HepG2 (cell line): ENCODE measurements around the gene AGBL3. TPM values are rescaled to one million over a fixed set of nuclear protein-coding genes. Genes with fewer than 3 reads are reported as not detected.

Experiments
- ATF7-NPFF ChIP-seq: sonication (generic); formaldehyde crosslinking; IDR thresholded peaks from 2 replicates; pipeline ENCODE4 v1.8.1; 2023; ENCODE audit warnings: mild to moderate bottlenecking, low read depth, missing genetic modification reagents, moderate library complexity
- ETV6 ChIP-seq: sonication (generic); formaldehyde crosslinking; conservative IDR thresholded peaks from 2 replicates; pipeline ENCODE4 v1.4.0; 2020; ENCODE audit warnings: missing genetic modification reagents
- FIP1L1 ChIP-seq: fragments of 200-400 bp; formaldehyde crosslinking; IDR thresholded peaks from 2 replicates; pipeline ENCODE4 v1.6.1; 2018; ENCODE audit warnings: low read depth, mild to moderate bottlenecking, low read length, moderate library complexity, borderline replicate concordance; ENCODE audit not compliant: insufficient read depth
- FLYWCH1 ChIP-seq: sonication (generic); formaldehyde crosslinking; IDR thresholded peaks from 2 replicates; pipeline ENCODE4 v1.8.1; 2023; ENCODE audit warnings: mild to moderate bottlenecking, missing genetic modification reagents
- FOXK1 ChIP-seq: sonication (generic); formaldehyde crosslinking; IDR thresholded peaks from 2 replicates; pipeline ENCODE4 v1.4.0; 2020; ENCODE audit warnings: low read depth, missing genetic modification reagents, borderline replicate concordance
- GATA4 ChIP-seq: sonication (generic); IDR thresholded peaks from 2 replicates; pipeline ENCODE4 v1.6.1; 2016; ENCODE audit warnings: antibody characterized with exemption, low read depth, borderline replicate concordance
- HCFC1 ChIP-seq: fragments of 150-350 bp; IDR thresholded peaks from 2 replicates; pipeline ENCODE4 v1.6.1; 2014; ENCODE audit warnings: low read depth, low read length
- HES4 ChIP-seq: sonication (generic); formaldehyde crosslinking; IDR thresholded peaks from 2 replicates; pipeline ENCODE4 v1.9.0; 2021; ENCODE audit warnings: mild to moderate bottlenecking, missing genetic modification reagents, borderline replicate concordance
- MAFF ChIP-seq: IDR thresholded peaks from 2 replicates; pipeline ENCODE4 v1.6.1; 2011; ENCODE audit warnings: low read depth, low read length, improper control_type of control experiment
- NAIF1 ChIP-seq: sonication (generic); formaldehyde crosslinking; IDR thresholded peaks from 2 replicates; pipeline ENCODE4 v1.5.0; 2020; ENCODE audit warnings: mild to moderate bottlenecking, missing genetic modification reagents, borderline replicate concordance
- NR3C1 ChIP-seq: sonication (generic); formaldehyde crosslinking; IDR thresholded peaks from 2 replicates; pipeline ENCODE4 v1.4.0; 2020; ENCODE audit warnings: missing genetic modification reagents
- PAF1 ChIP-seq: IDR thresholded peaks from 2 replicates; pipeline ENCODE4 v1.6.1; 2016; ENCODE audit warnings: missing genetic modification reagents, missing compliant biosample characterization
- PCBP2 ChIP-seq: fragments of 200-400 bp; formaldehyde crosslinking; optimal IDR thresholded peaks from 2 replicates; pipeline ENCODE3; 2018; ENCODE audit warnings: low read length, low read depth; ENCODE audit not compliant: poor library complexity, severe bottlenecking
- RBFOX2 ChIP-seq: fragments of 200-400 bp; formaldehyde crosslinking; IDR thresholded peaks from 2 replicates; pipeline ENCODE4 v1.6.1; 2017; ENCODE audit warnings: low read depth, mild to moderate bottlenecking, low read length
- SKIL ChIP-seq: sonication (generic); formaldehyde crosslinking; IDR thresholded peaks from 2 replicates; pipeline ENCODE4 v1.8.0; 2022; ENCODE audit warnings: missing genetic modification reagents, mild to moderate bottlenecking, moderate library complexity, borderline replicate concordance
- SNAI1 ChIP-seq: sonication (generic); formaldehyde crosslinking; IDR thresholded peaks from 2 replicates; pipeline ENCODE4 v1.5.0; 2020; ENCODE audit warnings: mild to moderate bottlenecking, missing genetic modification reagents, borderline replicate concordance
- ZNF251 ChIP-seq: sonication (generic); formaldehyde crosslinking; IDR thresholded peaks from 2 replicates; pipeline ENCODE4 v1.9.0; 2021; ENCODE audit warnings: mild to moderate bottlenecking, missing genetic modification reagents
- ZNF496 ChIP-seq: sonication (generic); formaldehyde crosslinking; IDR thresholded peaks from 2 replicates; pipeline ENCODE4 v1.8.1; 2023; ENCODE audit warnings: mild to moderate bottlenecking, moderate library complexity, missing genetic modification reagents; ENCODE audit not compliant: insufficient replicate concordance
- ZNF550 ChIP-seq: sonication (generic); formaldehyde crosslinking; IDR thresholded peaks from 2 replicates; pipeline ENCODE4 v1.4.0; 2020; ENCODE audit warnings: mild to moderate bottlenecking, missing genetic modification reagents, borderline replicate concordance
- ZNF652 ChIP-seq: IDR thresholded peaks from 2 replicates; pipeline ENCODE4 v1.6.1; 2016; ENCODE audit warnings: low read depth, borderline replicate concordance
- ZNF83 ChIP-seq: sonication (generic); formaldehyde crosslinking; IDR thresholded peaks from 2 replicates; pipeline ENCODE4 v1.4.0; 2020; ENCODE audit warnings: missing genetic modification reagents, mild to moderate bottlenecking, borderline replicate concordance
- polyA plus RNA-seq, 8 experiments: library from polyadenylated mRNA; depleted of rRNA in 3 of 8; stranded (reverse) in 7 of 8; unstranded in 1 of 8; fragments of >200 nt; fragmentation: Illumina TruSeq in 4 of 8; extraction: Trizol in 4 of 8; gene quantifications; 2 replicates each; pipeline versions ENCODE4 v1.2.1 to v1.2.3, GENCODE V29; 2011 to 2016; ENCODE audit warnings: low read depth in 4 of 8, missing spikeins in 1 of 8, mixed read lengths in 1 of 8; ENCODE audit not compliant: insufficient read depth in 1 of 8
- total RNA-seq, 5 experiments: library from RNA; depleted of rRNA; stranded (reverse); fragments of >200 nt; fragmentation: Illumina TruSeq; extraction: Trizol; gene quantifications; 2 replicates each; pipeline ENCODE4 v1.2.3, GENCODE V29; 2016; ENCODE audit warnings: low read depth in 1 of 5
- TF ChIP-seq, protein P1 (sequence below): sonication (generic); formaldehyde crosslinking; IDR thresholded peaks from 2 replicates; pipeline ENCODE4 v1.4.0; 2020; ENCODE audit warnings: missing genetic modification reagents, mild to moderate bottlenecking, borderline replicate concordance
- TF ChIP-seq, protein P2 (sequence below): sonication (generic); formaldehyde crosslinking; IDR thresholded peaks from 2 replicates; pipeline ENCODE4 v1.8.1; 2023; ENCODE audit warnings: mild to moderate bottlenecking, missing genetic modification reagents

The AGBL3 gene
- total and polyA plus RNA-seq, 2 of the 13 experiments (the other 11 are each of a cell fraction or from before 2014, with no cell fraction given), result 2.2 to 7.2 TPM

DNA sequence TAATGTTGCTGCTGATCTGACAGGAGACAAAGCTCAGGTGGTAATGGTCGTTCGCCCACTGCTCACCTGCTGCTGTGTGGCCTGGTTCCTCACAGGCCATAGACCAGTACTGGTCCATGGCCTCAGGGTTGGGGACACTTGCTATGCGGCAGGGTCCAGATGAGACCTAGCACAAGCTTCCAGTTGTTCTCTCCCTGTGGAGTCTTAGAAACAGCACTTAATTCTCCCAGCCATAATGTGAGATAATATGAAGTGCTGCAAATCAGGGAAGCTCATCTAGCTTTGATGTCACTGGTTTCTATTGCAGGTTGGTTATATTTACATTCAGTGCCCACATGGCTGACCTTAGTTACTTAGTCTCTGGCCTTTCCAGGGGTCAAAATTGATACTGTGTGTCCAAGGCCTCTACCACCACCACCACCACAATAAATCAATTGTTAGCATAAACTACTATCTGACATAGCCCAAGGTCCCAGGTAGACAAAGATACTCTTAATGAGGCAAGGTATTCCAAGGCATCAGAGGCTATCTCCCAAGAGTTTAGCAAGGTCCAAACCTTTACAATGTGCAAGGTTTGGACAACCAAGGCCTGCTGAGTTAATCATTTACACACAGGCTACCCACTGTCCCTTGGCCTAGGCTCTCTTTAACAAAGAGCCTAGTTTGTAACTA lies 11.0 kb downstream of the AGBL3 start (continued):
- TF ChIP-seq, protein P1, sequence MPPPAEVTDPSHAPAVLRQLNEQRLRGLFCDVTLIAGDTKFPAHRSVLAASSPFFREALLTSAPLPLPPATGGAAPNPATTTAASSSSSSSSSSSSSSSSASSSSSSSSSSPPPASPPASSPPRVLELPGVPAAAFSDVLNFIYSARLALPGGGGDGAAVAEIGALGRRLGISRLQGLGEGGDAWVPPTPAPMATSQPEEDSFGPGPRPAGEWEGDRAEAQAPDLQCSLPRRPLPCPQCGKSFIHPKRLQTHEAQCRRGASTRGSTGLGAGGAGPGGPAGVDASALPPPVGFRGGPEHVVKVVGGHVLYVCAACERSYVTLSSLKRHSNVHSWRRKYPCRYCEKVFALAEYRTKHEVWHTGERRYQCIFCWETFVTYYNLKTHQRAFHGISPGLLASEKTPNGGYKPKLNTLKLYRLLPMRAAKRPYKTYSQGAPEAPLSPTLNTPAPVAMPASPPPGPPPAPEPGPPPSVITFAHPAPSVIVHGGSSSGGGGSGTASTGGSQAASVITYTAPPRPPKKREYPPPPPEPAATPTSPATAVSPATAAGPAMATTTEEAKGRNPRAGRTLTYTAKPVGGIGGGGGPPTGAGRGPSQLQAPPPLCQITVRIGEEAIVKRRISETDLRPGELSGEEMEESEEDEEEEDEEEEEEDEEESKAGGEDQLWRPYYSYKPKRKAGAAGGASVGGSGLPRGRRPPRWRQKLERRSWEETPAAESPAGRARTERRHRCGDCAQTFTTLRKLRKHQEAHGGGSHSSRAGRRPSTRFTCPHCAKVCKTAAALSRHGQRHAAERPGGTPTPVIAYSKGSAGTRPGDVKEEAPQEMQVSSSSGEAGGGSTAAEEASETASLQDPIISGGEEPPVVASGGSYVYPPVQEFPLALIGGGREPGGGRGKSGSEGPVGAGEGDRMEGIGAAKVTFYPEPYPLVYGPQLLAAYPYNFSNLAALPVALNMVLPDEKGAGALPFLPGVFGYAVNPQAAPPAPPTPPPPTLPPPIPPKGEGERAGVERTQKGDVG, result peak; percentile 35; the same call in 1 of the 2 replicates
- TF ChIP-seq GATA4, result peak; percentile 87; the same call in 1 of the 2 replicates
- TF ChIP-seq FIP1L1, result no peak
- TF ChIP-seq ZNF550, result no peak
- TF ChIP-seq NAIF1 (CRISPR knock-in tag), result no peak
- TF ChIP-seq NR3C1 (CRISPR knock-in tag), result no peak
- TF ChIP-seq HES4 (CRISPR knock-in tag), result no peak
- no peak for TF ChIP-seq PAF1 (CRISPR knock-in tag)
- TF ChIP-seq PCBP2, result no peak
- TF ChIP-seq, protein P2, sequence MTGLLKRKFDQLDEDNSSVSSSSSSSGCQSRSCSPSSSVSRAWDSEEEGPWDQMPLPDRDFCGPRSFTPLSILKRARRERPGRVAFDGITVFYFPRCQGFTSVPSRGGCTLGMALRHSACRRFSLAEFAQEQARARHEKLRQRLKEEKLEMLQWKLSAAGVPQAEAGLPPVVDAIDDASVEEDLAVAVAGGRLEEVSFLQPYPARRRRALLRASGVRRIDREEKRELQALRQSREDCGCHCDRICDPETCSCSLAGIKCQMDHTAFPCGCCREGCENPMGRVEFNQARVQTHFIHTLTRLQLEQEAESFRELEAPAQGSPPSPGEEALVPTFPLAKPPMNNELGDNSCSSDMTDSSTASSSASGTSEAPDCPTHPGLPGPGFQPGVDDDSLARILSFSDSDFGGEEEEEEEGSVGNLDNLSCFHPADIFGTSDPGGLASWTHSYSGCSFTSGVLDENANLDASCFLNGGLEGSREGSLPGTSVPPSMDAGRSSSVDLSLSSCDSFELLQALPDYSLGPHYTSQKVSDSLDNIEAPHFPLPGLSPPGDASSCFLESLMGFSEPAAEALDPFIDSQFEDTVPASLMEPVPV (CRISPR knock-in tag), result no peak; the same call in 1 of the 2 replicates
- TF ChIP-seq HCFC1, result no peak
- TF ChIP-seq RBFOX2, result no peak; the same call in 1 of the 2 replicates
- no peak for TF ChIP-seq ZNF496 (CRISPR knock-in tag)
- peak; percentile 91 for TF ChIP-seq SKIL (CRISPR knock-in tag)
- TF ChIP-seq MAFF, result no peak
- TF ChIP-seq FOXK1, result peak; percentile 68; the same call in 1 of the 2 replicates
- TF ChIP-seq ETV6, result no peak
- no peak for TF ChIP-seq SNAI1 (CRISPR knock-in tag)
- TF ChIP-seq ZNF251 (CRISPR knock-in tag), result no peak
- TF ChIP-seq ZNF652 (CRISPR knock-in tag), result no peak
- no peak for TF ChIP-seq FLYWCH1 (CRISPR knock-in tag)
- TF ChIP-seq ATF7-NPFF (CRISPR knock-in tag), result peak; percentile 59; the same call in 1 of the 2 replicates
- no peak for TF ChIP-seq ZNF83
